ENCODE measurements around the gene MYL7. TPM values are rescaled to one million over a fixed set of nuclear protein-coding genes. Genes with fewer than 3 reads are reported as not detected.

MYL7 gene
- total RNA-seq, 1 experiment from 2014 or later: 5.7 TPM

GRCh38 chr7:44151956-44152355 is 10.8 kb upstream of the MYL7 start:
- no peak for DNase-seq
- no peak overlapping the region for H3K56ac ChIP-seq (ENCODE audit: insufficient read length, low read depth, low read length)
- Mint-ChIP-seq H3K4me3 (no peak overlapping the region), H3K27ac (no peak overlapping the region), H3K9me3 (no peaks in the 10 kb centered on the region), H3K27me3 (ENCODE audit: low read depth) (peaks cover 16% of the 10 kb centered on the region), H3K36me3 (ENCODE audit: insufficient read depth in 1 of 3, low read depth in 3 of 3) (no peaks in the 10 kb centered on the region), H3K4me1 (peaks cover 6 to 11% of the 10 kb centered on the region in 2 experiments)
- H4K20me1 ChIP-seq (ENCODE audit: control insufficient read depth, insufficient read depth, insufficient read length): no peaks in the 10 kb centered on the region
- no peak overlapping the region for H2BK12ac ChIP-seq (ENCODE audit: insufficient read length, low read depth, low read length)
- no peak for TF ChIP-seq CTCF (conservative IDR thresholded peaks at IDR 0.05)
- H3K4ac ChIP-seq (ENCODE audit: low read depth, low read length): no peak overlapping the region
- no peak overlapping the region for H4K8ac ChIP-seq (replicated peaks; ENCODE audit: insufficient read length, low read depth, low read length)
- H3K4me1 ChIP-seq (ENCODE audit: insufficient read depth, low read length): no peaks in the 10 kb centered on the region
- no peak overlapping the region for H2AFZ ChIP-seq (ENCODE audit: low read length)
- no peak overlapping the region for H3K27ac ChIP-seq (ENCODE audit: insufficient read length, low read depth, low read length)
- H2BK120ac ChIP-seq (ENCODE audit: low read depth, low read length, poor library complexity, severe bottlenecking): no peak overlapping the region
- no peak overlapping the region for H4K5ac ChIP-seq (ENCODE audit: insufficient read length, low read depth, low read length)
- H3K23me2 ChIP-seq (ENCODE audit: insufficient read length, low read depth, low read length, poor library complexity, severe bottlenecking): no peaks in the 10 kb centered on the region
- no peaks in the 10 kb centered on the region for H3K9me3 ChIP-seq (ENCODE audit: control insufficient read depth, low read depth, low read length)
- no peak overlapping the region for H2AK5ac ChIP-seq (ENCODE audit: insufficient read length, low read length)
- no peak overlapping the region for H3K9ac ChIP-seq (ENCODE audit: extremely low read depth, insufficient read length, low read length)
- H2BK20ac ChIP-seq (ENCODE audit: low read depth, low read length, poor library complexity, severe bottlenecking): no peak overlapping the region
- no peaks in the 10 kb centered on the region for H3K27me3 ChIP-seq (ENCODE audit: insufficient read depth, low read length)
- no peak overlapping the region for H4K91ac ChIP-seq (ENCODE audit: insufficient read length, low read depth, low read length)
- no peak overlapping the region for H2BK5ac ChIP-seq (ENCODE audit: insufficient read length, low read length)
- H3K23ac ChIP-seq (ENCODE audit: insufficient read length, low read depth, low read length): no peak overlapping the region
- H3K4me2 ChIP-seq (ENCODE audit: insufficient read depth, insufficient read length, low read length): no peak overlapping the region
- H3K79me1 ChIP-seq (ENCODE audit: insufficient read depth, low read depth, low read length, poor library complexity, severe bottlenecking): no peaks in the 10 kb centered on the region
- H3T11ph ChIP-seq (ENCODE audit: low read length): no peak overlapping the region
- H3K79me2 ChIP-seq (ENCODE audit: insufficient read depth, low read length): no peaks in the 10 kb centered on the region
- WGBS (ENCODE audit: extremely low coverage, insufficient read length, low lambda C conversion rate): no CpG with 5 or more reads among the region's 9 CpGs
- H3K18ac ChIP-seq (ENCODE audit: insufficient read length, low read depth, low read length): no peak overlapping the region
- no peak overlapping the region for H2BK15ac ChIP-seq (ENCODE audit: low read depth, low read length)
- no peak overlapping the region for H3K14ac ChIP-seq (ENCODE audit: insufficient read depth, low read length)

All from H9 (cell line).